Measurements from ENCODE around the gene RBBP8NL.

The RBBP8NL gene

DNA sequence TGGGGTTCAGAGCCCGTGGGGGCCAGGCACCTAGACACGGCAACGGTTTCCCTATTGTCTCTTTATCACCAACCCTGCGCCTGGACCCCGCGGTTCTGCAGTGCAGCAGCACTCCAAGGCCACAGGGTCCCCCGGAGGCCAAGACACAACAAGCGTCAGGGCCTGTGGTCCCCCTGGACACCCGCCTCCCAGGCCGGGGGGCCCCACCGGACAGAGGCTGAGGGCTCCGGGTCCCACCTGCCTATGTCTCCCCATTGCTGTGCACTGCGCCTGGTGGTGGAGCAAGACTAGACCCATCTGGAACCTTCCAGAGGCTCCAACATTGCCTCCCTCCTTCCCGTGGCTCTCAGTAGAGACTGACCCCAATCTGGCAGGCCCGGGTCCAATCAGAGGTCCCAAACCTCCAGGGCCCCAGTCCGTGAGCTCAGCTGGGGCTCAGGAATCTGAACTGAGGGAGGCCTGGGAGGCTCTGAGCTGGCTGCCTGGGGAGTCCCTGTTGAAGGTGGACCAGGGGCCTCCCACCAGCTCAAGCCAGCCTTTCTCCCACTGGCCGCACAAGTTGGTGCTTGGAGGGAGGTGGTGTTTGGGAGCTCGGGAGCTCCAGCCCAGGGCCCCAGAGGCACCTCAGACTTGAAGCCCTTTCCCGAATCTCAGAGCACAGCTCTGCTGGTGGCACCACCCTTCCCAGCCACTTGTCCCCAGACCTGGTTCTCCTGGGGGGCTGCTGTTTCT, 39.6 kb upstream of the RBBP8NL start:
- POLR2A ChIA-PET = interaction anchor here (0.6 kb wide), 1 partner anchor 67 kb away, joined by 3 read pairs; no protein-coding TSS in a partner anchor
- DNase-seq (ENCODE audit: low read depth, low spot score) = no peak
- CTCF ChIA-PET = no interaction called here
- H3K4me3 ChIP-seq (ENCODE audit: low read depth, low read length) = no peak overlapping the region
- TF ChIP-seq, protein P1, sequence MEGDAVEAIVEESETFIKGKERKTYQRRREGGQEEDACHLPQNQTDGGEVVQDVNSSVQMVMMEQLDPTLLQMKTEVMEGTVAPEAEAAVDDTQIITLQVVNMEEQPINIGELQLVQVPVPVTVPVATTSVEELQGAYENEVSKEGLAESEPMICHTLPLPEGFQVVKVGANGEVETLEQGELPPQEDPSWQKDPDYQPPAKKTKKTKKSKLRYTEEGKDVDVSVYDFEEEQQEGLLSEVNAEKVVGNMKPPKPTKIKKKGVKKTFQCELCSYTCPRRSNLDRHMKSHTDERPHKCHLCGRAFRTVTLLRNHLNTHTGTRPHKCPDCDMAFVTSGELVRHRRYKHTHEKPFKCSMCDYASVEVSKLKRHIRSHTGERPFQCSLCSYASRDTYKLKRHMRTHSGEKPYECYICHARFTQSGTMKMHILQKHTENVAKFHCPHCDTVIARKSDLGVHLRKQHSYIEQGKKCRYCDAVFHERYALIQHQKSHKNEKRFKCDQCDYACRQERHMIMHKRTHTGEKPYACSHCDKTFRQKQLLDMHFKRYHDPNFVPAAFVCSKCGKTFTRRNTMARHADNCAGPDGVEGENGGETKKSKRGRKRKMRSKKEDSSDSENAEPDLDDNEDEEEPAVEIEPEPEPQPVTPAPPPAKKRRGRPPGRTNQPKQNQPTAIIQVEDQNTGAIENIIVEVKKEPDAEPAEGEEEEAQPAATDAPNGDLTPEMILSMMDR (IDR thresholded peaks at IDR 0.05; ENCODE audit: insufficient read depth, low read length, missing control alignments) = no peak

DNA sequence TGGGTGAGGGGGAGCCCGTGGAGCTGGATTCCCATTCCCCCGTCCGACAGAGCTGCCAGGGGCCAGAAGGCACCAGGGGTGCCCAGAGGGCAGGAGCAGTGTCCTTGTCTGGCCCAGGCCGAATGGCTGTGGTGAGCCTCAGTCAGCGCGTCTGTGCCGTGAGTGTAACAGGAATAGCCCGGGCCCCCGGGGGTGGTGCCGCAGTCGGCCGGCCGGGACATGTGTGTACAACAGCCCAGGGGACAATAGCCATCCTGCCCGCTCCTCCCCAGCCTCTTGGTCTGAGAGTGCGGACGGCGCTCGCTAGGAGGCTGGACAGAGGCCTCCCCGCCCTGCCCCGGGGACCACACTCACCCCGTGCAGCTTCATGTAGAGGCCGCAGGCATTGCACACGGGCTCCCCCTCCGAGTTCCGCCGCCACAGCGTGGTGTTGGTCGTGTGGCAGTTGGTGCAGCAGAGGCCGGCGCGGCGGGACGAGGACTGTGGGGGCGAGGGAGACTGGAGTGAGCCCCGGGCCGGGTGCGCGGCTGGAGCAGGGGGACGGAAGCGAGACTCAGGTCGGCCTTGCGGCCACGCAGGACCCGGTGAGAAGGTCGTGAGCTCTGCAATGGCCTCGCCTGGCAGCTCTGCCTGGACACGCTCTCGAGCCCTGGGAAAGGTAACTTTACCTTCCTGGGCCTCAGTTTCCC, 38.9 kb upstream of the RBBP8NL start:
- TF ChIP-seq, protein P1 (IDR thresholded peaks at IDR 0.05; ENCODE audit: insufficient read depth, low read length, missing control alignments) = no peak
- DNase-seq (ENCODE audit: low read depth, low spot score) = no peak
- ChIA-PET CTCF (no interaction called here), POLR2A (no interaction called here)
- no peak overlapping the region for H3K4me3 ChIP-seq (ENCODE audit: low read depth, low read length)

DNA sequence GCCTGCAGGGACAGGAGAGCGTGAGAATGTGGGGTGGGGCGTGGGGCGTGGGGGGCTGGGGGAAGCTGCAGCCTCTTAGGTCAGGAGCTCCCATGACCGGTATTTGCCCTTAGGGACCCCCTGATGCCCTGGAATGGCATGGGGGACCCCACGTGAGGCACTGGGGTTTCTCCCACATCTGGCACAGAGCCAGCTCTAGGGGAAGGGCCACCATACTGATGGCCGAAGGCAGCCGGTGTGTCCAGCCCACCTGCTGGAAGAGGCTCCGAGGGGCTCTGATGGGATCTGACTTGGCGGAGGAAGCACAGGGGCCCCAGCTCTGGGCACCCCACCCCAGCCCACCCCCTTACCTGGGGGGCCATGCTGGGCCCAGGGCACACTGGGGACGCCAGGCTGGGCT, 37.7 kb upstream of the RBBP8NL start:
- no peak for DNase-seq (ENCODE audit: low read depth, low spot score)
- ChIA-PET CTCF (no interaction called here), POLR2A (no interaction called here)
- TF ChIP-seq, protein P1 (IDR thresholded peaks at IDR 0.05; ENCODE audit: insufficient read depth, low read length, missing control alignments) = no peak
- no peak overlapping the region for H3K4me3 ChIP-seq (ENCODE audit: low read depth, low read length)

DNA sequence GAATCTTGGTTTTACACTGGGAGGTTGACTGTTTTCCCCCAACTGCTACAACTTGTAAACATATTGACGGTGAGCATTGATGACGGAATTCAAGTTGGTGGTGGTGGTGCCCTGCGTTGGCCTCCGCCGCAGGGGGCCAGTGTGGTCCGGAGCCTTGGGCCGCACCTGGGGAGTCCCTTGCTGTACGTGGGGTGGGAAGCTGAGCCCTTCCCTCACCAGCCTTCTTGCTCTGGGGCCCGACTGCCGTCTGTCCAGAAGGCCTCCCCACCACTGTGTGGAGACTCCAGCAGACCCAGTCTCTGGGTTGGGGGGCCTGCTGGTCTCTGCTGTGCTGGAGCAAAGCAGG, 37.1 kb upstream of the RBBP8NL start:
- no peak for DNase-seq (ENCODE audit: low read depth, low spot score)
- ChIA-PET CTCF (interaction anchor here (1.0 kb wide), 1 partner anchor 36 kb away, joined by 3 read pairs; no protein-coding TSS in a partner anchor), POLR2A (no interaction called here)
- TF ChIP-seq, protein P1 (IDR thresholded peaks at IDR 0.05; ENCODE audit: insufficient read depth, low read length, missing control alignments) = no peak
- no peak overlapping the region for H3K4me3 ChIP-seq (ENCODE audit: low read depth, low read length)

DNA sequence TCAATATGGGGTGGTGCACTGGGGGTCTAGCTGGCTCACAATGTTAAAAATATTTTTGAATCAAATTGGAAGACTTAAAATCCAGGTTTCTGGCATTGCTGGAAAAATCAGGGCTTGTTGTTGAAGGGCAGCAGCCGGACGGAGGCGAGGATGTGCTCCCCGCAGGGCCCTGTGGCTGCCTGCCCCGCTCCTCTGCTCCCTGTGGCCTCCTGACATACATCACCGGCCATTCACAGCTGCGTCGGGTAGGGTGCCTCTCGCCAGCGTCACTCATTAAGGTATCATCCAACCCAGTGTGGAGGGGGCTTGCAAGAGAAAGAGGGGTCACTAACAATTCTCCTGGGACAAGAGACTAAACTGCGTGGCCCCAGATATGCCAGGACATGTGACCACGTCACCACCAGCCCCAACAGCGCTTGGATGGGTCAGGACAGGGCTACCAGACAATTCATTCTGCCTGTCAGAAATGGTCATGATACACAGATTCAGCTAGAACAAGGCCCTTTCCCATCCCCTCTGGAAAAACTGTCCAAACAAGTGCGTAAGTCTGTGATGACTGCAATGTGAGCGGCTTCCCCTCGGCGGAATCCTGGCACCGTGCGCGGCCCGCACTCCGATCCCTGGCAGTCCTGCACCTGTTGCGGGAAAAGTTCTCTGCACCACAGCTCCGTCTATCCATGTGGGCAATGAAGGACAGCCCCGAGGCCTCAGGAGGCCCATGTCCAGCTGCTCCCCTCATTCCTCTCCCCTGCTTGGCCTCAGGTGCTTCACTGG, 36.5 kb upstream of the RBBP8NL start:
- ChIA-PET CTCF (interaction anchor here (0.6 to 1.0 kb wide), 2 partner anchors 36 to 45 kb away, joined by 3 read pairs; no protein-coding TSS in a partner anchor), POLR2A (no interaction called here)
- no peak overlapping the region for H3K4me3 ChIP-seq (ENCODE audit: low read depth, low read length)
- TF ChIP-seq, protein P1 (IDR thresholded peaks at IDR 0.05; ENCODE audit: insufficient read depth, low read length, missing control alignments) = no peak
- no peak for DNase-seq (ENCODE audit: low read depth, low spot score)
